HG03159 (cell line): Measurements from ENCODE around the gene DAPK1.

Experiments
- ATAC-seq: cut with Tn5 transposase; IDR thresholded peaks from one replicate; pipeline ENCODE4 v1.9.1; 2021; ENCODE audit warnings: mild to moderate bottlenecking, moderate library complexity; ENCODE audit not compliant: unreplicated experiment

Gene DAPK1

GRCh38 chr9:87662808-87663528, 165.3 kb downstream of the DAPK1 start:
- no peak for ATAC-seq

GRCh38 chr9:87663556-87663955, 165.9 kb downstream of the DAPK1 start:
- ATAC-seq, result no peak

GRCh38 chr9:87664153-87665060, 166.7 kb downstream of the DAPK1 start:
- ATAC-seq, result no peak

- ATAC-seq, result no peak
Measured at GRCh38 chr9:87665505-87665904, 167.8 kb downstream of the DAPK1 start.

GRCh38 chr9:87667164-87667738, 169.6 kb downstream of the DAPK1 start:
- no peak for ATAC-seq

- ATAC-seq, result no peak
Measured at GRCh38 chr9:87668222-87668621, 170.6 kb downstream of the DAPK1 start.

GRCh38 chr9:87668722-87669121, 171.1 kb downstream of the DAPK1 start:
- no peak for ATAC-seq

- ATAC-seq, result no peak
Measured at GRCh38 chr9:87670572-87671264, 173.1 kb downstream of the DAPK1 start.

GRCh38 chr9:87671478-87671877, 173.8 kb downstream of the DAPK1 start:
- ATAC-seq, result no peak

- no peak for ATAC-seq
Measured at GRCh38 chr9:87671925-87672324, 174.3 kb downstream of the DAPK1 start.

GRCh38 chr9:87672586-87672985, 174.9 kb downstream of the DAPK1 start:
- no peak for ATAC-seq

- ATAC-seq, result no peak
Measured at GRCh38 chr9:87673446-87674120, 175.9 kb downstream of the DAPK1 start.

- no peak for ATAC-seq
Measured at GRCh38 chr9:87674565-87675299, 177.1 kb downstream of the DAPK1 start.

GRCh38 chr9:87675906-87676515, 178.3 kb downstream of the DAPK1 start:
- ATAC-seq, result no peak

GRCh38 chr9:87676976-87677775, 179.5 kb downstream of the DAPK1 start:
- no peak for ATAC-seq

GRCh38 chr9:87677776-87678587, 180.3 kb downstream of the DAPK1 start:
- no peak for ATAC-seq

GRCh38 chr9:87678650-87679355, 181.1 kb downstream of the DAPK1 start:
- no peak for ATAC-seq
